ENCODE results near the gene SLC25A15.

- TF ChIP-seq CTCF (IDR thresholded peaks at IDR 0.05; ENCODE audit: insufficient read depth, low read length, poor library complexity, severe bottlenecking) (no peak), EZH2phosphoT487 (conservative IDR thresholded peaks at IDR 0.05; ENCODE audit: low read length) (no peak)
Measured at GRCh38 chr13:40774672-40775071, 14.7 kb upstream of the SLC25A15 start.
